Measurements from ENCODE around the gene NBDY. TPM values are rescaled to one million over a fixed set of nuclear protein-coding genes. Genes with fewer than 3 reads are reported as not detected.
"Not testable (repeated sequence)": the region's sequence is repeated elsewhere in the genome, so short reads cannot be mapped to it uniquely, and the experiment has no call there.

The NBDY gene, protein sequence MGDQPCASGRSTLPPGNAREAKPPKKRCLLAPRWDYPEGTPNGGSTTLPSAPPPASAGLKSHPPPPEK
- 29.9 TPM for total RNA-seq
- long read RNA-seq, transcript NBDY-201 (3 exons, 1,529 nt) = major isoform, 28 of 30 reads
- long read RNA-seq, partial matches to known transcripts = 1 of 30 reads
- long read RNA-seq, other reads (novel, unspliced or antisense) = 1 of 30 reads

- intact Hi-C loops (cut with DNase I) = loop anchor here (5.0 kb wide), 1 partner anchor 447 kb away; no protein-coding TSS in a partner anchor
- no peak for DNase-seq (ENCODE audit: low spot score)
Observed at GRCh38 chrX:56729152-56729850, at the start of gene NBDY. Gene NBDY (plus strand): TSS chrX:56729243. CDS start chrX:56729354, 111 bp downstream.

- intact Hi-C loops (cut with DNase I); DNase-seq (ENCODE audit: low spot score): not testable (repeated sequence)
Observed at GRCh38 chrX:56704530-56704929, 24.5 kb upstream of the NBDY start.

GRCh38 chrX:56726605-56727004, 2.4 kb upstream of the NBDY start:
- DNase-seq (ENCODE audit: low spot score) = no peak
- intact Hi-C loops (cut with DNase I) = loop anchor here (5.0 kb wide), 1 partner anchor 444 kb away; no protein-coding TSS in a partner anchor

DNA sequence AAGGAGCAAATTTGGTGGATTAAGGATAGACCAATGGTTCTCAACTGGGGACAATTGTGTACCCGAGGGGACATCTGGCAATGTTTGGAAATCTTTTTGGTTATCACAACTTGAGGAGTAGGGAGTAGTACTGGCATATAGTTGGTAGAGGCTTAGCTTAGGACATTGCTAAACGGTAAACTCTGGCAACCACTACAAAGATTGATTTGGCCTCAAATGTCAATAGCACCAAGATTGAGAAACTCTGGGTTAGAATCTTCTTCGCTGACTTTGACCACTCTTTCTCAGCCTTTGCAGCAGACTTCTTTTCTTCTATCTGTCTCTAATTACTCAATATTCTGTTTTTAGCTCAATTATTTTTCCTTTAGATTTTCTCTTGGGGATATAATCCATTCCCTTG, 1.5 kb upstream of the NBDY start:
- intact Hi-C loops (cut with DNase I) = loop anchor here (5.0 kb wide), 1 partner anchor 445 kb away; no protein-coding TSS in a partner anchor
- DNase-seq (ENCODE audit: low spot score) = no peak

DNA sequence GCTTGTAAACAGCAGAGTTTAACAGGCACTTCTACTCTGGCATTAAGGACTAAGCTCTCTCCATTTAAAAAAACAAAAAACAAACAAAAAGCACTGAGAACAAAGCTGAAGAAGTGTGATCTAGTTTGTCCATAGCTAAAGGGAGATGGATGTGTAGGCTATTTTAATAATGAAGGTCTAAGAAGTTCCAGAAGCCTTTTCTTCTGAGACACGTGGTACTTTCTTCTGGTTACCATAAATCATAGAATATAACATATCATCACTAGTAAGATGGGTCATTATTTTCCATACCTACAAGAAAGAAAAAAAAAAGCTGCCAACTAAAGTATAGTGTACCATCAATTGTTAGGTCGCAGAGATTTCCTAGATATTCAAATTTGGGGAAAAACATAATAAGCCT, 722 bp upstream of the NBDY start:
- intact Hi-C loops (cut with DNase I) = loop anchor here (5.0 kb wide), 1 partner anchor 446 kb away; no protein-coding TSS in a partner anchor
- DNase-seq (ENCODE audit: low spot score) = no peak

DNA sequence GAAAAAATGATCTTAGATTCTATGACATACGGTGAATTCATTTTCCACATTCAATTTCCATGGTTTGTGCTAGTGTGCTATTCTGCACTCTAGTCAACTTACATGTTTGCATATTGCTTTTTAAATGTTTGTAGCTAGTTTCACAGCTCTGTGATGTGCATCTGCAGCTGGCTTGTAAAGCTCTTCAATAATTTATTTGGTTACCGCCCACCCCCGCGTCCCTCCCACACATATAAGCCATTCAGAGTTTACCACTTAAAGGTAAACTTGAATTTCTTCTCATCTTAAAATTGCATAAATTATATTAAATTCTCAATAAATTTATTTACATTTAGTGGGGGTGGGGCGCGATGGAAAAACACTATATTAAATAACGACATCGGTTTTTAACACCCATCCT, 291 bp upstream of the NBDY start:
- no peak for DNase-seq (ENCODE audit: low spot score)
- intact Hi-C loops (cut with DNase I) = loop anchor here (5.0 kb wide), 1 partner anchor 446 kb away; no protein-coding TSS in a partner anchor

- DNase-seq (ENCODE audit: low spot score) = no peak
- intact Hi-C loops (cut with DNase I) = no loop called here
Observed at GRCh38 chrX:56733459-56734046, 4.5 kb downstream of the NBDY start.

DNA sequence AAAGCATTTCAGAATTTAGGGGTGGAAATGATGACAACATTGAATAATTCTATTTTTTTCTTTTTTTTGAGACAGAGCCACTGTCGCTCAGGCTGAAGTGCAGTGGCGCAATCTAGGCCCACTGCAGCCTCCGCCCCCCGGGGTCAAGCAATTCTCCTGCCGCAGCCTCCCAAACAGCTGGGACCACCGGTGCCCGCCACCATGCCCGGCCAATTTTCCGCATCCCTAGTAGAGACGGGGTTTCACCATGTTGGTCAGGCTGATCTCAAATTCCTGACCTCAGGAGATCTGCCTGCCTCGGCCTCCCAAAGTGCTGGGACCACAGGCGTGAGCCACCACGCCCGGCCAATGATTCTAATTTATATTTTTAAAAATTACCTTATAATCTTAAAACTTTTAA, 7.2 kb downstream of the NBDY start:
- DNase-seq (ENCODE audit: low spot score) = no peak
- intact Hi-C loops (cut with DNase I) = no loop called here

GRCh38 chrX:56738670-56739069, 9.6 kb downstream of the NBDY start:
- intact Hi-C loops (cut with DNase I) = no loop called here
- no peak for DNase-seq (ENCODE audit: low spot score)

DNA sequence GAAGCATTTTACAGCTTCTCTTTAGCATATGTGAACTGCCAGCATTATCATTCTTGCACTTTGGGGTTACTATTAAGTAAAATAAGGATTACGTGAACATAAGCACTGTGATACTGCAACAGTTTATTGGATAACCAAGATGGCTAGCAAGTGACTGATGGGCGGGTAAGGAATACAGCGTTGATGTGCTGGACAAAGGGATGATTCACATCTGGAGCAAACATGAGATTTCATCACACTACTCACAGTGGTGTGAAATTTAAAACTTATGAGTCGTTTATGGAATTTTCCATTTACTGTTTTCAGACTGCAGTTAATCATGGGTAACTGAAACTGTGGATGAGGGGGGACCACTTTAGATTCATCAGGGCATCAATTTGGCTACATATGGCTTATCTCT, 16.0 kb downstream of the NBDY start:
- intact Hi-C loops (cut with DNase I) = loop anchor here (5.0 kb wide), 1 partner anchor 232 kb away; no protein-coding TSS in a partner anchor
- DNase-seq (ENCODE audit: low spot score) = no peak

GRCh38 chrX:56746996-56747395, 18.0 kb downstream of the NBDY start:
- intact Hi-C loops (cut with DNase I) = no loop called here

DNA sequence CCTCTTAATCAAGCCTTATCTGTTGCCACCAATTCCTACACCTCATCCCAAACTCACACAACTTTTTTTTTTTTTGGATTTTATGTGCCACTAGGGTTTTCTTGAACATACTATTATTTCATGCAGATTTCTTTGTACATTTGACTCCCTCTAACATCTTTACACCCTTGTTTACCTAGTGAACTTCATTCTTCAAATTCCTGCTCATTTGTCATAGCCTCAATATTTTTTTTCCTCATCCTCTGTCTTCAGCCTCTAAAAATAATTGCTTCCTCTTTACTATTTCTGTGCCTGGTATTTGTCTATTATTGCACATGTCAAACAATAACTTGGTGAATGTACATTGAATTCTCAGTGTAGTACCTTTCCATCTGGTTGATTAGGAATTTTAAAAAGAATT, 22.0 kb downstream of the NBDY start:
- intact Hi-C loops (cut with DNase I) = no loop called here
- DNase-seq (ENCODE audit: low spot score) = no peak

More at GRCh38 chrX:56746996-56747395, 18.0 kb downstream of the NBDY start:
- DNase-seq (ENCODE audit: low spot score) = no peak

- no peak for DNase-seq (ENCODE audit: low spot score)
- intact Hi-C loops (cut with DNase I) = no loop called here
Observed at GRCh38 chrX:56757327-56757726, 28.3 kb downstream of the NBDY start.

DNA sequence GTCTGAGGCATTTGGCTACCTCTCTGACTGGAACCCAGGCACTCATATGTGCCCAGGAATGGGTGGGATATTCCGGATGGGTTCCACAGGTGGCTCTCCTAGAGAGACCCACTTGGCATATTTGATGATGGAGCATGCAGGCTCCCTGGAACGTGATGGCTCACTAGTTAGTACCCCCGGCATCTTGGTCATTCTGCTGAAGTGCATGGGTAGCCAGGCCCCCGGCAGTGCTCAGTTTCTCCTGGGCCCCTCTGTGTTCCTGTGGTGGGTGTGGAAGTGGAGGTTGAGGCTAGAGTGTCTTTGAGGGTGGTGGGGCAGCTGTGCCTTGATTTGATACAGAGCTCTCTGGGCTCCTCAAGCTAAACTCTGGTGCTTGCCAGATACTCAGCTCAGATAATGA, 29.4 kb downstream of the NBDY start:
- intact Hi-C loops (cut with DNase I) = no loop called here

GRCh38 chrX:56759736-56760409, 30.8 kb downstream of the NBDY start:
- intact Hi-C loops (cut with DNase I) = loop anchor here (10.0 kb wide), 1 partner anchor 215 kb away; no protein-coding TSS in a partner anchor

More for the DNA sequence above, 29.4 kb downstream of the NBDY start:
- DNase-seq (ENCODE audit: low spot score) = no peak

DNA sequence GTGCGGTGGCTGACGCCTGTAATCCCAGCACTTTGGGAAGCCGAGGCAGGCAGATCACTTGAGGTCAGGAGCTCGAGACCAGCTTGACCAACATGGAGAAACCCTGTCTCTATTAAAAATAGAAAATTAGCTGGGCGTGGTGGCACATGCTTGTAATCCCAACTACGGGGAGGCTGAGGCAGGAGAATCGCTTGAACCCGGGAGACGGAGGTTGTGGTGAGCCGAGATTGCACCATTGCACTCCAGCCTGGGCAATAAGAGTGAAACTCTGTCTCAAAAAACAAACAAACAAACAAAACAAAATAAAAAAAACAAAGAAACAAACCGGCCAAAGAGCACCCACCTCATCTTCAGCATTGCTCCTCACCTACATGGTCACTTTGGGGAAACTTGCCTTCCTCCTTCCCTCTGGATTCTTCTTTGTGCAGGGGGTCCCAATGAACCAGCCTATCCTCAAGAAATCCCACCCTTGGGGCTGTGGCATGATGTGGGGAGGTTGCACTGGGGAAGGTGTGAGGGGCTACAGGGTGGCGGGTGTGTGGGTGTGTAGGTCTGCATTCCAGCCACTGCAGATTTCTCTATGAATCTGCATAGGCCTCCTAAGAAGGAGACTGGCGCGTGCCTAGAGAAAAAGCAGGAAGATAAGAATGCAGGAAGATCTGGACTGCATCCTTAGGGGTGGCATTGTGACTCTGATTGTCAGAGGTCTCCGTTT, 31.5 kb downstream of the NBDY start:
- DNase-seq (ENCODE audit: low spot score) = not testable (repeated sequence)
- intact Hi-C loops (cut with DNase I) = loop anchor here (10.0 kb wide), 1 partner anchor 214 kb away; no protein-coding TSS in a partner anchor

More at GRCh38 chrX:56759736-56760409, 30.8 kb downstream of the NBDY start:
- peak; percentile 73 for DNase-seq (ENCODE audit: low spot score)

DNA sequence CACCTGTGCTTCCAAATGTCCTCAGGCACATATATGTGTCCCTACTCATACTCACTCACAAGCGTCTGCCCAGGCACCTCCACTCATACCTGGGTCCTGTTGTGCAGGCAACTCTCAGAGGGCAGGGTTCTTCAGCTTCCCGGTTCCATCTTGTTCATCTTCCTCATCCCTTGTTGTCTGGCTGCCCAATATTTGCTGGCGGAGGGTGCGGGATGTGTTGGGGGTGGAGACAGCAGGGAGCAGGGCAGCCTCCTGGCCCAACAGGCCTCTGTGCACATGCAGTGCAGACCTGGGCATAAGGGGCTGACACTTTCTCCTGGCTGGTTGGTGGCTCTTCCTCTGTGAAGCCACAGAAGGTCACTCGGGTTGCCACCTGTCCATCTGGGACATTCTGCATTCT, 32.1 kb downstream of the NBDY start:
- intact Hi-C loops (cut with DNase I) = loop anchor here (10.0 kb wide), 1 partner anchor 214 kb away; no protein-coding TSS in a partner anchor
- no peak for DNase-seq (ENCODE audit: low spot score)

- intact Hi-C loops (cut with DNase I) = loop anchor here (10.0 kb wide), 1 partner anchor 213 kb away; no protein-coding TSS in a partner anchor
- no peak for DNase-seq (ENCODE audit: low spot score)
Observed at GRCh38 chrX:56762220-56762619, 33.2 kb downstream of the NBDY start.
